H1 (cell line): Measurements from ENCODE around the gene ITPK1. TPM values are rescaled to one million over a fixed set of nuclear protein-coding genes. Genes with fewer than 3 reads are reported as not detected.

Experiments
- CEBPB ChIP-seq: IDR thresholded peaks from 2 replicates; pipeline ENCODE4 v1.6.1; 2012; ENCODE audit warnings: low read depth, low read length
- CTBP2 ChIP-seq: IDR thresholded peaks from 2 replicates; pipeline ENCODE4 v1.7.0; 2011; ENCODE audit warnings: borderline replicate concordance, mild to moderate bottlenecking, moderate library complexity, mixed read lengths, low read length; ENCODE audit not compliant: insufficient read depth, insufficient read length
- KDM1A ChIP-seq: fragments of 200-600, 300-600 bp; sonication (generic); IDR thresholded peaks from 2 replicates; pipeline ENCODE4 v1.7.1; 2016; ENCODE audit warnings: mild to moderate bottlenecking, low read length, borderline replicate concordance
- NANOG ChIP-seq: IDR thresholded peaks from 2 replicates; pipeline ENCODE4 v1.6.1; 2011; ENCODE audit warnings: low read length, low read depth, mild to moderate bottlenecking, inconsistent platforms; ENCODE audit not compliant: insufficient read depth, poor library complexity, severe bottlenecking
- SP4 ChIP-seq: IDR thresholded peaks from 2 replicates; pipeline ENCODE4 v1.6.1; 2012; ENCODE audit warnings: low read length, inconsistent platforms
- SUZ12 ChIP-seq: fragments of 200-600 bp; sonication (generic); IDR thresholded peaks from 2 replicates; pipeline ENCODE4 v1.6.1; 2012; ENCODE audit warnings: mild to moderate bottlenecking, inconsistent platforms, low read length, moderate library complexity, mixed read lengths
- USF2 ChIP-seq: IDR thresholded peaks from 2 replicates; pipeline ENCODE4 v1.6.1; 2011; ENCODE audit warnings: low read length, improper control_type of control experiment
- polyA plus RNA-seq, 7 experiments: library from polyadenylated mRNA; depleted of rRNA in 3 of 7; stranded (reverse) in 5 of 7; unstranded in 2 of 7; fragments of >200 nt in 5 of 7; fragments of 200-250 nt in 2 of 7; gene quantifications; 1 replicate in 5 of 7; 2 replicates in 1 of 7; 4 replicates in 1 of 7; pipeline versions ENCODE4 v1.2.1 to v1.2.3, GENCODE V29; 2011 to 2013; ENCODE audit warnings: missing spikeins in 2 of 7, mixed read lengths in 2 of 7
- total RNA-seq: library from RNA; stranded (reverse); fragmentation: NEBNext Ultra II Directional; extraction: Animal tissue kit (Norgen Biotek cat#: 25700); gene quantifications from 2 replicates; pipeline ENCODE4 v1.2.1, GENCODE V29; 2021

ITPK1 gene
- total and polyA plus RNA-seq, 2 of the 8 experiments (the other 6 are each of a cell fraction or from before 2014, with no cell fraction given), result 108 to 143 TPM

GRCh38 chr14:93096691-93097322, 18.9 kb downstream of the ITPK1 start (continued):
- no peak for TF ChIP-seq CTBP2
- no peak for TF ChIP-seq KDM1A
- TF ChIP-seq NANOG, result no peak
- no peak for TF ChIP-seq CEBPB
- TF ChIP-seq USF2, result no peak
- TF ChIP-seq SP4, result no peak
- no peak for TF ChIP-seq SUZ12
